Measurements from ENCODE around the gene EHF. TPM values are rescaled to one million over a fixed set of nuclear protein-coding genes. Genes with fewer than 3 reads are reported as not detected.

Gene EHF
- total and polyA plus RNA-seq, 9 of the 15 experiments (the other 6 are each of a cell fraction or from before 2014, with no cell fraction given): 0.04 to 0.54 (median 0.37) TPM

DNA sequence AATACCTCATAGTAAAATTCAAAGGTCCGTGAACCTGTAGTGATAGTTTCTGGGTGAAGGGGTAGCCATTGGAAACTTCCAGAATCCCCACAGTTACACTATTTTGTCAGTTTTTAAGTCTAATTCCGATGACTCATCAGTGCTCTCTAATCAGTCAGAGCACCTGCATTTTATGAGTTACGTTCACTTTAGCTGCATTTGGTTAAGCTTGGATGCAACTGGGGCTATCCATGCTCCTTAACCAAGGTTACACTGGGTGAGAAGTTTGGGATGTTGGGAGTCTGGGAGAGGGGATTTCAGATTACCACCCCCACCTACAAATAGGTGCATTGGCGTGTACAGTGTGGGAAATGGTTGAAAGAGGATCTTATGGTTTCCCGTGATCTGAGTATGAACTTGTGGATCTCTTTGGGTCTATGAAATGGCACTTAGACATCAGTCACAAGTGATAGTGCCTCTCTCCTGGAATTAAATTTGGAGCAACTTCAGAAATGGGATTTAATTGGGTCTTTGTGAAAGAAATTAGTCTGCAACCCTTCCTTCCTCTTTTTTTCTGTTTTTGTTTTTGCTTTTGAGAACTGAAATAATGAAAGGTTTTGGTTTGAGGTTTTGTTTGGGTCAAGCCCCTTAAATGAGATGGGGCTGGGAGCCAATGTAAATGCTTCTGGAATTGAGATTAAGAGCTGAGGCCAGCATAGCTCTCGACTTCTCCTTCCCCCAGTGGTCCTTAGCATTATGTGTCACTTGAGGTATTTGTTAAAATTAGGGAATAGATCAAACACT is 31.5 kb downstream of the EHF start (continued):
- TF ChIP-seq, protein P1, sequence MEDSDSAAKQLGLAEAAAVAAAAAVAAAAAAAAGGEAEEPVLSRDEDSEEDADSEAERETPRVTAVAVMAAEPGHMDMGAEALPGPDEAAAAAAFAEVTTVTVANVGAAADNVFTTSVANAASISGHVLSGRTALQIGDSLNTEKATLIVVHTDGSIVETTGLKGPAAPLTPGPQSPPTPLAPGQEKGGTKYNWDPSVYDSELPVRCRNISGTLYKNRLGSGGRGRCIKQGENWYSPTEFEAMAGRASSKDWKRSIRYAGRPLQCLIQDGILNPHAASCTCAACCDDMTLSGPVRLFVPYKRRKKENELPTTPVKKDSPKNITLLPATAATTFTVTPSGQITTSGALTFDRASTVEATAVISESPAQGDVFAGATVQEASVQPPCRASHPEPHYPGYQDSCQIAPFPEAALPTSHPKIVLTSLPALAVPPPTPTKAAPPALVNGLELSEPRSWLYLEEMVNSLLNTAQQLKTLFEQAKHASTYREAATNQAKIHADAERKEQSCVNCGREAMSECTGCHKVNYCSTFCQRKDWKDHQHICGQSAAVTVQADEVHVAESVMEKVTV (CRISPR knock-in tag; IDR thresholded peaks at IDR 0.05): no peak

GRCh38 chr11:34653031-34653430 is 32.1 kb downstream of the EHF start:
- TF ChIP-seq ESRRA (IDR thresholded peaks at IDR 0.05; ENCODE audit: borderline replicate concordance, low read depth) (no peak), SETDB1 (IDR thresholded peaks at IDR 0.05; ENCODE audit: low read length) (no peak), ESRRB (CRISPR knock-in tag; IDR thresholded peaks at IDR 0.05; ENCODE audit: borderline replicate concordance) (no peak), ARHGAP35 (IDR thresholded peaks at IDR 0.05; ENCODE audit: partially characterized antibody) (no peak), MEF2A (IDR thresholded peaks at IDR 0.05; ENCODE audit: control insufficient read depth, low read depth, low read length) (no peak), KAT7 (CRISPR knock-in tag; IDR thresholded peaks at IDR 0.05; ENCODE audit: borderline replicate concordance) (no peak), ADNP (tag; IDR thresholded peaks at IDR 0.05) (no peak), BDP1 (IDR thresholded peaks at IDR 0.05; ENCODE audit: insufficient read depth, insufficient read length) (no peak), ELK1 (CRISPR knock-in tag; IDR thresholded peaks at IDR 0.05) (no peak), PPARD (CRISPR knock-in tag; IDR thresholded peaks at IDR 0.05) (no peak), NELFE (IDR thresholded peaks at IDR 0.05; ENCODE audit: insufficient read depth, insufficient read length) (no peak), MLX (CRISPR knock-in tag; conservative IDR thresholded peaks at IDR 0.05) (no peak), HDAC2 (IDR thresholded peaks at IDR 0.05) (no peak)
- no peaks in the 10 kb centered on the region for H3K9me3 ChIP-seq (replicated peaks; ENCODE audit: control insufficient read depth, insufficient read depth, low read depth, low read length)
- BruUV-seq (replicated peaks): no TSS peak
- no peak overlapping the region for H3K9ac ChIP-seq (ENCODE audit: insufficient read depth in 1 of 2, low read depth in 2 of 2, low read length in 2 of 2)
- no peak overlapping the region for H2AFZ ChIP-seq (ENCODE audit: low read depth, low read length)
- H3K4me2 ChIP-seq (ENCODE audit: insufficient read depth, low read length): no peak overlapping the region
- 80% methylated on average over 3 of the region's 3 CpGs for WGBS (ENCODE audit: insufficient coverage, low coverage, missing lambda C conversion rate)
- no peak for ATAC-seq
- in situ Hi-C loops (cut with MboI): loop anchor here (5.0 kb wide), 1 partner anchor 41 kb away; no protein-coding TSS in a partner anchor
- no peak overlapping the region for H3K27ac ChIP-seq (ENCODE audit: extremely low read depth, low read depth, low read length)
- no peaks in the 10 kb centered on the region for H3K79me2 ChIP-seq (ENCODE audit: control insufficient read depth, insufficient read depth, low read length)
- ChIA-PET POLR2A (interaction anchor here (0.6 to 3.0 kb wide), 3 partner anchors 11 to 119 kb away, joined by 3 to 17 read pairs (median 3); no protein-coding TSS in a partner anchor), CTCF (ENCODE audit: low intra/inter-chr PET ratio) (no interaction called here)
- H3K27me3 ChIP-seq (ENCODE audit: control insufficient read depth in 2 of 2, insufficient read depth in 2 of 2, low read length in 2 of 2): no peaks in the 10 kb centered on the region
- H3K4me3 ChIP-seq: no peak overlapping the region
- H3K9me1 ChIP-seq (ENCODE audit: control insufficient read depth, insufficient read depth, low read length): no peaks in the 10 kb centered on the region
- H4K20me1 ChIP-seq (replicated peaks; ENCODE audit: control insufficient read depth, insufficient read depth, low read length): no peaks in the 10 kb centered on the region
- H3K4me1 ChIP-seq (replicated peaks in 1 of 2; ENCODE audit: control insufficient read depth in 2 of 2, insufficient read depth in 2 of 2, low read length in 2 of 2): peaks cover 0 to 45% of the 10 kb centered on the region in 2 experiments; a peak in 3 of 5 replicates
- intact Hi-C loops (cut with micrococcal nuclease): loop anchor here (5.0 kb wide), 1 partner anchor 36 kb away; no protein-coding TSS in a partner anchor
- DNase-seq (ENCODE audit: extremely low read depth in 1 of 4, low spot score in 3 of 4): no peak
- FAIRE-seq: no peak
- no peaks in the 10 kb centered on the region for H3K36me3 ChIP-seq (ENCODE audit: control insufficient read depth, insufficient read depth, low read length)

All from K562 (cell line).